GM12878 (cell line): ENCODE results near the gene EXOC4. TPM values are rescaled to one million over a fixed set of nuclear protein-coding genes. Genes with fewer than 3 reads are reported as not detected.

Source experiments
- ATAC-seq: fragments of 200-7000 bp; cut with Tn5 transposase; 3 replicates; pipeline ENCODE4 v1.9.1; 2020; ENCODE audit warnings: mild to moderate bottlenecking, moderate library complexity
- BruUV-seq: library from RNA; stranded (reverse); fragments of 400-500 nt; replicated peaks from 2 replicates; lab custom pipeline; 2021; lab: Mats Ljungman, UMichigan
- CTCF ChIA-PET: fragments of 300-600 bp; sonication (Branson Sonifier 250); formaldehyde crosslinking; extraction: SDS; loops from one replicate; lab custom pipeline; 2021; ENCODE audit warnings: inconsistent platforms; lab: Yijun Ruan, JAX
- POLR2A ChIA-PET: fragments of 350-600 bp; formaldehyde crosslinking; extraction: SDS; loops from one replicate; lab custom pipeline; 2021; ENCODE audit warnings: inconsistent platforms; lab: Charles Lee
- RAD21 ChIA-PET: fragments of 300-600 bp; sonication (Branson Sonifier 250); formaldehyde crosslinking; loops from one replicate; lab custom pipeline; 2023; ENCODE audit warnings: antibody characterized with exemption; ENCODE audit not compliant: unreplicated experiment; lab: Charles Lee
- SMC1A ChIA-PET: fragments of 300-600 bp; sonication (Branson Sonifier 250); formaldehyde crosslinking; loops from one replicate; lab custom pipeline; 2023; ENCODE audit not compliant: unreplicated experiment, uncharacterized antibody; lab: Charles Lee
- DNase-seq: peaks from one replicate; pipeline ENCODE4 v3.0.0-alpha.2; 2011; ENCODE audit warnings: low read depth, low spot score
- FAIRE-seq: peaks from 3 replicates; lab custom pipeline; 2011; peaks lifted over from hg19 to GRCh38; lab: Jason Lieb, UNC
- H2AFZ ChIP-seq: 2 replicates; pipeline ENCODE4 v1.6.0; 2011; ENCODE audit warnings: low read depth, low read length, control low read depth; ENCODE audit not compliant: control insufficient read depth
- H3K27ac ChIP-seq: 2 replicates; pipeline ENCODE4 v1.5.1; 2011; ENCODE audit warnings: control low read depth; ENCODE audit not compliant: control insufficient read depth, insufficient read depth
- H3K27me3 ChIP-seq, 2 experiments: replicated peaks in 1 of 2; 2 replicates each; pipeline versions ENCODE4 v1.6.0 to v1.6.1; 2011; ENCODE audit warnings: low read length in 1 of 2; ENCODE audit not compliant: control insufficient read depth in 2 of 2, insufficient read depth in 2 of 2
- H3K36me3 ChIP-seq, 2 experiments: 2 replicates each; pipeline ENCODE4 v1.5.1; 2011; ENCODE audit warnings: low read length in 1 of 2; ENCODE audit not compliant: control insufficient read depth in 2 of 2, insufficient read depth in 2 of 2
- H3K4me1 ChIP-seq: 2 replicates; pipeline ENCODE4 v1.6.1; 2011; ENCODE audit warnings: mild to moderate bottlenecking, low read length, moderate library complexity, mixed read lengths; ENCODE audit not compliant: control insufficient read depth, insufficient read depth
- H3K4me2 ChIP-seq: 2 replicates; pipeline ENCODE4 v1.6.0; 2011; ENCODE audit warnings: control low read depth; ENCODE audit not compliant: control insufficient read depth, insufficient read depth
- H3K4me3 ChIP-seq: fragments of 200-600 bp; sonication (generic); 2 replicates; pipeline ENCODE4 v1.5.1; 2016
- H3K79me2 ChIP-seq: 2 replicates; pipeline ENCODE4 v1.6.0; 2011; ENCODE audit warnings: low read length; ENCODE audit not compliant: control insufficient read depth, insufficient read depth
- H3K9ac ChIP-seq: 2 replicates; pipeline ENCODE4 v1.8.0; 2011; ENCODE audit warnings: low read length, control low read depth, mixed read lengths; ENCODE audit not compliant: control insufficient read depth, insufficient read depth
- H3K9me3 ChIP-seq: replicated peaks from 3 replicates; pipeline ENCODE4 v1.5.1; 2011; ENCODE audit warnings: mild to moderate bottlenecking, low read length; ENCODE audit not compliant: control insufficient read depth, insufficient read depth
- H4K20me1 ChIP-seq: 2 replicates; pipeline ENCODE4 v1.6.0; 2011; ENCODE audit not compliant: control insufficient read depth, insufficient read depth
- CTCF ChIP-seq, 3 experiments: IDR thresholded peaks in 2 of 3; conservative IDR thresholded peaks in 1 of 3; 2 replicates each; pipeline ENCODE4 v1.5.1; 2011; ENCODE audit warnings: low read depth in 3 of 3, low read length in 3 of 3, mild to moderate bottlenecking in 3 of 3, control low read depth in 2 of 3, moderate library complexity in 2 of 3, inconsistent platforms in 1 of 3, mixed read lengths in 1 of 3; ENCODE audit not compliant: control insufficient read depth in 2 of 3, insufficient read depth in 1 of 3; ENCODE audit errors: extremely low read depth in 1 of 3
- EGR1 ChIP-seq, 2 experiments: IDR thresholded peaks; 1 replicate in 1 of 2; 2 replicates in 1 of 2; pipeline ENCODE4 v1.6.1; 2011 to 2012; ENCODE audit warnings: low read depth in 2 of 2, low read length in 2 of 2, borderline replicate concordance in 1 of 2, mild to moderate bottlenecking in 1 of 2, moderate library complexity in 1 of 2
- GATAD2B ChIP-seq: fragments of 450-650 bp; conservative IDR thresholded peaks from 2 replicates; pipeline ENCODE4 v1.6.1; 2017; ENCODE audit warnings: low read depth, mild to moderate bottlenecking, moderate library complexity
- MTA2 ChIP-seq: fragments of 450-650 bp; IDR thresholded peaks from 2 replicates; pipeline ENCODE4 v1.6.1; 2016; ENCODE audit warnings: low read depth, mild to moderate bottlenecking, moderate library complexity
- PAX5 ChIP-seq: IDR thresholded peaks from 2 replicates; pipeline ENCODE4 v1.6.1; 2011; ENCODE audit warnings: low read depth, low read length, borderline replicate concordance
- RAD21 ChIP-seq: IDR thresholded peaks from 2 replicates; pipeline ENCODE4 v1.6.1; 2011; ENCODE audit warnings: mild to moderate bottlenecking, low read depth, low read length, moderate library complexity; ENCODE audit not compliant: insufficient read depth
- SMC3 ChIP-seq: IDR thresholded peaks from 2 replicates; pipeline ENCODE4 v1.6.1; 2011; ENCODE audit warnings: low read length, improper control_type of control experiment, borderline replicate concordance
- ZNF592 ChIP-seq: fragments of 450-650 bp; IDR thresholded peaks from 2 replicates; pipeline ENCODE4 v1.6.1; 2017; ENCODE audit warnings: mild to moderate bottlenecking, moderate library complexity
- WGBS: methylation state at CpG from one replicate; pipeline ENCODE4 v1.1.6; 2016; ENCODE audit warnings: low lambda C conversion rate; ENCODE audit not compliant: insufficient replicate concordance, insufficient coverage; ENCODE audit errors: missing lambda C conversion rate; 5-methylcytosine and 5-hydroxymethylcytosine counted together
- in situ Hi-C: fragments of 300-500 bp; cut with MboI; formaldehyde crosslinking; loops from 9 replicates; pipeline ENCODE4 v1.14.3; 2018; ENCODE audit warnings: mixed read lengths
- intact Hi-C: fragments of 100-400 bp; cut with micrococcal nuclease; formaldehyde crosslinking; loops from one replicate; pipeline ENCODE4 v1.14.2; 2022; ENCODE audit not compliant: unreplicated experiment
- polyA plus RNA-seq, 11 experiments: library from polyadenylated mRNA; depleted of rRNA in 4 of 11; unstranded in 6 of 11; stranded (reverse) in 5 of 11; fragments of >200 nt; fragmentation: Nextera tagmentation in 4 of 11; fragmentation: Illumina TruSeq in 1 of 11; extraction: Ambion mirVana in 4 of 11; extraction: Trizol in 1 of 11; gene quantifications; 1 replicate in 1 of 11; 2 replicates in 10 of 11; pipeline versions ENCODE4 v1.2.1 to v1.2.3, GENCODE V29; 2011 to 2016; ENCODE audit warnings: inconsistent platforms in 2 of 11, missing spikeins in 2 of 11, low read depth in 1 of 11
- total RNA-seq, 4 experiments: library from RNA; depleted of rRNA in 3 of 4; stranded (reverse); fragments of >200 nt in 3 of 4; fragmentation: Illumina TruSeq in 1 of 4; extraction: Trizol in 1 of 4; gene quantifications; 2 replicates each; pipeline versions ENCODE4 v1.2.1 to v1.2.3, GENCODE V29; 2013 to 2021

Gene EXOC4
- total and polyA plus RNA-seq, 10 of the 15 experiments (the other 5 are each of a cell fraction or from before 2014, with no cell fraction given), result 13.2 to 44.5 (median 29.6) TPM

GRCh38 chr7:134014935-134015334 is 762.1 kb downstream of the EXOC4 start:
- no peak for DNase-seq
- Histone ChIP-seq H3K9ac (no peak overlapping the region), H3K4me1 (no peaks in the 10 kb centered on the region), H3K4me2 (no peak overlapping the region), H3K36me3 (no peaks in the 10 kb centered on the region), H4K20me1 (no peaks in the 10 kb centered on the region), H3K27me3 (no peaks in the 10 kb centered on the region), H3K4me3 (no peak overlapping the region), H3K27ac (no peak overlapping the region), H2AFZ (no peak overlapping the region), H3K79me2 (no peaks in the 10 kb centered on the region)
- BruUV-seq, result no TSS peak
- no peak for ATAC-seq
- in situ Hi-C loops, result no loop called here
- CTCF ChIA-PET, result no interaction called here
- SMC1A ChIA-PET, result no interaction called here
- POLR2A ChIA-PET, result no interaction called here
- no peak for FAIRE-seq
- no peak for TF ChIP-seq EGR1 (IDR thresholded peaks at IDR 0.05; ENCODE audit: borderline replicate concordance in 1 of 2, low read depth in 2 of 2, low read length in 2 of 2)
- TF ChIP-seq MTA2, result no peak
- TF ChIP-seq, all 136 proteins: peak for 0
- RAD21 ChIA-PET, result no interaction called here
- no peaks in the 10 kb centered on the region for H3K9me3 ChIP-seq
- 85% methylated on average over 3 of the region's 3 CpGs for WGBS
- intact Hi-C loops, result no loop called here

GRCh38 chr7:134016223-134016941 is 763.5 kb downstream of the EXOC4 start:
- ATAC-seq (peak; percentile 55), DNase-seq (no peak), FAIRE-seq (no peak)
- no peak overlapping the region for H3K4me3 ChIP-seq
- ChIA-PET SMC1A (interaction anchor here (0.8 kb wide), 1 partner anchor 1112 kb away, joined by 4 read pairs; no protein-coding TSS in a partner anchor), CTCF (interaction anchor here (1.0 to 2.0 kb wide), 3 partner anchors 8 to 16 kb away, joined by 3 to 7 read pairs (median 3); no protein-coding TSS in a partner anchor), POLR2A (no interaction called here), RAD21 (interaction anchor here (0.6 to 0.7 kb wide), 2 partner anchors 197 to 518 kb away, joined by 3 read pairs; no protein-coding TSS in a partner anchor)
- H3K79me2 ChIP-seq, result no peaks in the 10 kb centered on the region
- 39% methylated on average over 4 of the region's 4 CpGs for WGBS
- no peak overlapping the region for H3K9ac ChIP-seq
- no peak overlapping the region for H3K27ac ChIP-seq
- no peaks in the 10 kb centered on the region for H4K20me1 ChIP-seq
- TF ChIP-seq PAX5 (no peak), SMC3 (peak; percentile 30; the same call in 1 of the 2 replicates), RAD21 (peak; percentile 62), ZNF592 (no peak), CTCF (IDR thresholded peaks at IDR 0.05 in 2 of 3, conservative IDR thresholded peaks at IDR 0.05 in 1 of 3; ENCODE audit: control insufficient read depth in 2 of 3, extremely low read depth in 1 of 3, insufficient read depth in 1 of 3, low read depth in 3 of 3, low read length in 3 of 3) (peak; percentile 58 to 64 (median 63)), GATAD2B (no peak)
- H3K4me1 ChIP-seq, result no peaks in the 10 kb centered on the region
- H3K9me3 ChIP-seq, result no peaks in the 10 kb centered on the region
- in situ Hi-C loops (no loop called here), intact Hi-C loops (no loop called here)
- H3K36me3 ChIP-seq, result no peaks in the 10 kb centered on the region
- no peak overlapping the region for H2AFZ ChIP-seq
- BruUV-seq, result no TSS peak
- no peak overlapping the region for H3K4me2 ChIP-seq
- H3K27me3 ChIP-seq, result no peaks in the 10 kb centered on the region
